Cardiac septum (tissue), 1 donor: ENCODE results near the gene IL19. TPM values are rescaled to one million over a fixed set of nuclear protein-coding genes. Genes with fewer than 3 reads are reported as not detected.
"Not testable (repeated sequence)": the region's sequence is repeated elsewhere in the genome, so short reads cannot be mapped to it uniquely, and the experiment has no call there.

ENCODE experiments used
- DNase-seq: peaks from one replicate; pipeline ENCODE4 v3.0.0-alpha.2; 2020; ENCODE audit warnings: low spot score
- intact Hi-C: fragments of 100-400 bp; cut with DNase I; formaldehyde crosslinking; loops from one replicate; pipeline ENCODE4 v1.14.0; 2022
- total RNA-seq: library from RNA; stranded (reverse); fragmentation: NEBNext Ultra II Directional; extraction: Animal tissue kit (Norgen Biotek cat#: 25700); gene quantifications from one replicate; pipeline ENCODE4 v1.2.1, GENCODE V29; 2021
- donor health status: DM: no; HTN: no; CAD: no.

Gene IL19
- total RNA-seq, 1 donor from 2014 or later, result not detected

GRCh38 chr1:206768472-206769303 is 1.9 kb upstream of the IL19 start:
- no peak for DNase-seq
- intact Hi-C loops, result no loop called here

DNA sequence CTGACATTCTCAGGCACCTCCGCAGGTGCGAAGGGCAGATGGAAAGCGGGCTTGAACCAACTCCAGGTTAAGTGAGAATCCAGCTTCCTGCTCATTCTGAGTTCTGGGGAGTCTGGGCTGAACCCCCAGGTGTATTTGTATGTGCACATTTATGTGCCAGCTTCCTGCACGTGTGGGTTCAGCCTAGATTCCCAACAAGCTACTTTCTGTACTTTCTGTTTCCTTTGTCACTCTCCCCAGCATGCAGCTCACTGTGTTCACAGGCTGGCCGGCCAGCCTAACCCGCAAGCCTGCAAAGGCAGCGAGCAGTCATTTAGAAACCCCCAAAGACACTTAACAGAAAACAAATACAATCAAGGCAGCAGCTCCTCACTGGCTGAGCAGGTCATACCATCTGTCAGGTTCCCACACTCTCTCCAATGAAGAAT is 1.3 kb upstream of the IL19 start:
- intact Hi-C loops, result no loop called here
- no peak for DNase-seq

- intact Hi-C loops, result no loop called here
- no peak for DNase-seq
Measured at GRCh38 chr1:206771338-206771692, 742 bp downstream of the IL19 start.

- intact Hi-C loops, result no loop called here
- DNase-seq, result no peak
Measured at GRCh38 chr1:206772243-206772937, 1.8 kb downstream of the IL19 start, which contains the start of gene IL10. Gene IL10, minus strand, starts transcription at chr1:206772494. Its CDS starts 59 bp downstream, at chr1:206772435.

DNA sequence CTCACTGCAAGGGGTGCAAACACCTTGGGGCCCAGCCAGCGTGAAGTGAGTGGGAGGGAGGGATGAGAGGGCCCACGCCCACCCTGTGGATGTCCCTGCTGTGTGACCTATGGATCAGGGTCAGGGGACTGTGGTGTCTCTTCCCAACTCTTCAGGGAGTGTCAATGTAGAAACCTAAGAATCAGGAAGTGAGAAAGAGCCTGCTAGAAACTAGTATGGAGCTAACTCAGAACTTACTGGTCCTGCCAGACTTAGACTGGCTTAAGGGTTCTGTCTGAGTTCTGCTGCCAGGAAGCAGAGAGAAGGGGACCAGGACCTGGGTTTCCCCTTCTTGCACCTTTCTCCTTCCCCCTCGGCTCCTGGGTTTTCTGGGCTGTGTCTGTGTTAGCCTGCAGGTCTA is 3.5 kb downstream of the IL19 start:
- DNase-seq, result no peak
- intact Hi-C loops, result no loop called here

DNA sequence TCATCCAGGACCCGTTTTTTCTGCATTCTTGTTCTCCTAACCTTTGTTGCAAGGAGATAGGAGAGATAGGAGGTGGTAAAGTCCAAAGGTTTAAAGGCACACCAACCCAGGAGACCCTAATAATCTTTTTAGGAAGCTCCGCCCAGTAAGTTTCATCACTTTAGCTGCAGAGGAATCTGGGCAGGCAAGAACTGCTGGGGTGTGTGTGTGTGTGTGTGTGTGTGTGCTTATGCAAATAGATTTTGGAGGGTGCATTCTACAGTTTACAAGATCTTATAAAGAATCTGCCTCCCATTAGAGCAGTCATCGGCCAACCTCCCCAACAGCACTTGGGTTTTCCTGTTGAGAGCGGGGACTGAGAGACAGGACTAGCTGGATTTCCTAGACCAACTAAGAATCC is 5.7 kb downstream of the IL19 start:
- intact Hi-C loops, result no loop called here
- DNase-seq, result no peak

- no peak for DNase-seq
- intact Hi-C loops, result no loop called here
Measured at GRCh38 chr1:206778031-206778430, 7.5 kb downstream of the IL19 start.

- DNase-seq, intact Hi-C loops: not testable (repeated sequence)
Measured at GRCh38 chr1:206778911-206779310, 8.3 kb downstream of the IL19 start.

DNA sequence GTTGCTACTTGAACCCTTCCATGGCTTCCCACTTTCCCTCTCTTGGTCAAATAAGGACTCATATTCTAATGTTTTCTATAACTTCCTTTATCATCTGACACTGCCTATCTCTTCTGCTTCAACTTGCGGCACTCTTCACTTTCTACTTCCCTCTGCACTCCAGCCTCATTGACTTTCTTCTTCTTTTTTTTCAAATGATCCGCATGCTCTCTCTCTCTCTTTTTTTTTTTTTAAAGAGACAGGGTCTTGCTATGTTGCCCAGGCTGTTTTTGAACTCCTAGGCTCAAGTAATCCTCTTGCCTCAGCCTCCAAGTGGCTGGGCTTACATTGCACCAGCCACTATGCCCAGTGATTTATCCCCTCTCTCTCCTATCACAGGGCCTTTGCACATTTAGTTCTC is 9.1 kb downstream of the IL19 start:
- intact Hi-C loops, result no loop called here

DNA sequence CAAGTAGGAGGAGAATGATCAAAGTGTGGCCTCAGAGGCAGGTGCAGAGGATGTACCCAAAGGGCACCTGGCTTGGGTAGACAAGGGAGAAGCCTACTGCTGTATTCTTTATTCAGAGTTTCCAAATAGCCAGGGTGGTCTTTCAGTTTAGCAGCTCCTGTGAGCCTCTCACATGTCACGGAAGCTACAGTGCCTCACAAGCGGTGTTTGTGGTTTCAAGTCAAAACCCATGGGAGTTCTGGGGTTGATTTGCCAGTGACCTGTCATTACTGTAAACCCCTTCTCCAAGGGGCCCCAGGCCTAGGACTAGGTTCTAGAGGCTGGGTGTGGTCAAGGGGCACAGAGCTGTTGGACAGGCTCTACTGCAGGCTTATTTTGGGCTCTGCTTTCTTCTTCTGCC is 11.9 kb downstream of the IL19 start:
- intact Hi-C loops, result no loop called here
- DNase-seq, result no peak

More for the DNA sequence above, 9.1 kb downstream of the IL19 start:
- DNase-seq, result no peak

GRCh38 chr1:206783506-206783905 is 12.9 kb downstream of the IL19 start:
- intact Hi-C loops, result no loop called here
- no peak for DNase-seq

- DNase-seq, result no peak
- intact Hi-C loops, result no loop called here
Measured at GRCh38 chr1:206784471-206784903, 13.9 kb downstream of the IL19 start.

GRCh38 chr1:206785182-206785765 is 14.7 kb downstream of the IL19 start:
- no peak for DNase-seq
- intact Hi-C loops, result no loop called here

GRCh38 chr1:206786212-206786886 is 15.8 kb downstream of the IL19 start:
- DNase-seq, result no peak
- intact Hi-C loops, result no loop called here

GRCh38 chr1:206787891-206788290 is 17.3 kb downstream of the IL19 start:
- DNase-seq, result no peak
- intact Hi-C loops, result no loop called here

- intact Hi-C loops, result no loop called here
- no peak for DNase-seq
Measured at GRCh38 chr1:206788487-206789050, 18.0 kb downstream of the IL19 start.

- DNase-seq, result no peak
- intact Hi-C loops, result no loop called here
Measured at GRCh38 chr1:206790502-206791250, 20.1 kb downstream of the IL19 start.

DNA sequence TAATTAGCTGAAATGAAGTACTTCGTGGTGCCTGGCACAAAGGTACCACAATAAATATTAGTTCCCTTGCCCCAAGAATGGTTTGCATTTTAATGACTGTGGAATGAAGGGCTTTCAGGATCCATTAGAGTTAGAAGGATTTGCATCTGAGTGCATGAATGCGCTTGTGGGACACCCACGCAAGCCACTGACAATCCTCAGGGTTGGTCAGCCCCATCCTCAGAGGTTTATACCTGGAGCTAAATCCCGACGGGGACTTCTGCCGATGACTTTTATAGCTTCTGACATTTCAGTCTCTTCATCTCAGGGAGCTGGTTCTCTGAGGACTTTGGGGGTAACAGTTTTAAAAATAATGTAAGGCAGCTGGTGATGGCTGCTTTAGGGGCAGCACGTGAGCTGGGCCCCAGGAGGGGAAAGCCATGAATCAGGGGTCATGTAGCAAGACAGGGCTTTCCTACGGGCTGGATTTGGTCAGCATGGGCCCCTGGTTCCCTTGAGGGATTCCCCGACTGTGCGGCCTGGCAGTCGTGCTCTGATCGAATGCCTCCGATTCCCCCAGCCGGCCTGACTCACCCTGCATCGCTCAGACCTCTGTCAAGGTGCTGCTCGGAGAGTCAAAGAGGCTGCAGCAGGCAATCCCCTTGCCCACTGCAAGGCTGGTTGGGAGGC is 22.5 kb downstream of the IL19 start:
- intact Hi-C loops, result no loop called here

GRCh38 chr1:206793620-206794019 is 23.0 kb downstream of the IL19 start:
- DNase-seq, result no peak

More for the DNA sequence above, 22.5 kb downstream of the IL19 start:
- DNase-seq, result no peak

More at GRCh38 chr1:206793620-206794019, 23.0 kb downstream of the IL19 start:
- intact Hi-C loops, result no loop called here
